EH (cell line): ENCODE data around the gene HDAC11.
"Not testable (repeated sequence)": the region's sequence is repeated elsewhere in the genome, so short reads cannot be mapped to it uniquely, and the experiment has no call there.

Experiments
- DNase-seq: peaks from one replicate; pipeline ENCODE4 v3.0.0-alpha.2; 2015; ENCODE audit warnings: low read depth

The HDAC11 gene

GRCh38 chr3:13493867-13494441 is 13.8 kb downstream of the HDAC11 start:
- DNase-seq = no peak

GRCh38 chr3:13494463-13495350 is 14.6 kb downstream of the HDAC11 start:
- peak; percentile 47 for DNase-seq

GRCh38 chr3:13495351-13495813 is 15.3 kb downstream of the HDAC11 start:
- DNase-seq = no peak

- peak; percentile 85 for DNase-seq
Measured at GRCh38 chr3:13495921-13496723, 16.0 kb downstream of the HDAC11 start.

- no peak for DNase-seq
Measured at GRCh38 chr3:13496879-13497278, 16.8 kb downstream of the HDAC11 start.

GRCh38 chr3:13497386-13497785 is 17.3 kb downstream of the HDAC11 start:
- DNase-seq = peak; percentile 66

GRCh38 chr3:13498354-13499060 is 18.4 kb downstream of the HDAC11 start:
- peak; percentile 13 for DNase-seq

GRCh38 chr3:13499246-13499645 is 19.1 kb downstream of the HDAC11 start:
- DNase-seq = not testable (repeated sequence)

GRCh38 chr3:13500133-13500885 is 20.2 kb downstream of the HDAC11 start:
- DNase-seq = peak; percentile 43

GRCh38 chr3:13501056-13501455 is 20.9 kb downstream of the HDAC11 start:
- no peak for DNase-seq

- no peak for DNase-seq
Measured at GRCh38 chr3:13501521-13501920, 21.4 kb downstream of the HDAC11 start.

- DNase-seq = no peak
Measured at GRCh38 chr3:13501958-13502790, 22.1 kb downstream of the HDAC11 start.

- no peak for DNase-seq
Measured at GRCh38 chr3:13502791-13503060, 22.6 kb downstream of the HDAC11 start.

- DNase-seq = peak; percentile 87
Measured at GRCh38 chr3:13504161-13504831, 24.2 kb downstream of the HDAC11 start.

GRCh38 chr3:13505147-13506130 is 25.3 kb downstream of the HDAC11 start:
- DNase-seq = no peak

- no peak for DNase-seq
Measured at GRCh38 chr3:13506239-13506638, 26.1 kb downstream of the HDAC11 start.

GRCh38 chr3:13506680-13507079 is 26.6 kb downstream of the HDAC11 start:
- no peak for DNase-seq

GRCh38 chr3:13507247-13507569 is 27.1 kb downstream of the HDAC11 start:
- DNase-seq = no peak
